ENCODE results near the gene EPHX1. TPM values are rescaled to one million over a fixed set of nuclear protein-coding genes. Genes with fewer than 3 reads are reported as not detected.
A peak's percentile ranks its signal among the peaks of the same experiment; 100 is the strongest.

Gene EPHX1
- total and polyA plus RNA-seq, 2 of the 8 experiments (the other 6 are each of a cell fraction or from before 2014, with no cell fraction given), result 45.3 to 79.1 TPM

GRCh38 chr1:225882694-225883615 lies 73.0 kb downstream of the EPHX1 start:
- FAIRE-seq, result no peak

More at GRCh38 chr1:225882694-225883615, 73.0 kb downstream of the EPHX1 start:
- Histone ChIP-seq H2BK15ac (ENCODE audit: low read length) (no peak overlapping the region), H3K4me3 (ENCODE audit: extremely low read depth in 1 of 4, insufficient read depth in 2 of 4, low read depth in 3 of 4, low read length in 4 of 4) (peak overlapping the region; percentile 53 to 92 (median 78)), H3K79me2 (ENCODE audit: control insufficient read depth in 1 of 2, insufficient read depth in 2 of 2, low read length in 2 of 2) (peaks cover 0 to 13% of the 10 kb centered on the region in 2 experiments; a peak in 2 of 4 replicates), H3K4me2 (ENCODE audit: insufficient read depth in 1 of 2, low read depth in 2 of 2, low read length in 2 of 2) (peak overlapping the region; percentile 76 to 90), H2BK5ac (ENCODE audit: low read depth, low read length) (peak overlapping the region; percentile 75; the same call in 1 of the 2 replicates), H2AFZ (ENCODE audit: low read length) (peak overlapping the region; percentile 46; the same call in 1 of the 2 replicates), H4K8ac (ENCODE audit: extremely low read depth, insufficient read depth, low read length) (peak overlapping the region; percentile 76), H3K14ac (ENCODE audit: insufficient read length) (no peak overlapping the region), H3K56ac (replicated peaks; ENCODE audit: insufficient read length, low read depth, low read length) (peak overlapping the region; percentile 81), H2AK5ac (ENCODE audit: low read depth, low read length) (no peak overlapping the region), H3K27ac (ENCODE audit: low read depth, low read length) (no peak overlapping the region), H3K4ac (replicated peaks; ENCODE audit: insufficient read length, low read depth, low read length) (peak overlapping the region; percentile 33), H2BK20ac (ENCODE audit: low read length) (no peak overlapping the region), H3K27me3 (replicated peaks in 1 of 4; ENCODE audit: control insufficient read depth in 3 of 4, extremely low read depth in 1 of 4, insufficient read depth in 3 of 4, low read length in 3 of 4) (peaks cover 0 to 17% (median 8%) of the 10 kb centered on the region in 4 experiments; a peak in 5 of 7 replicates), H3K23me2 (ENCODE audit: low read depth, low read length) (peaks cover 9% of the 10 kb centered on the region; the same call in 1 of the 2 replicates), H4K91ac (replicated peaks; ENCODE audit: insufficient read length, low read length) (peak overlapping the region; percentile 77), H3K18ac (ENCODE audit: extremely low read depth, low read length) (peak overlapping the region; percentile 83), H2BK12ac (ENCODE audit: low read depth, low read length) (0 out of 2 replicates have a peak overlapping the region, but pooled peaks have one; percentile 39), H3K79me1 (ENCODE audit: low read depth, low read length) (peaks cover 13% of the 10 kb centered on the region; the same call in 1 of the 2 replicates), H3K4me1 (replicated peaks in 1 of 4; ENCODE audit: control insufficient read depth in 3 of 4, insufficient read depth in 4 of 4, low read length in 3 of 4) (peaks cover 9 to 24% (median 17%) of the 10 kb centered on the region in 4 experiments), H3K9ac (replicated peaks in 1 of 4; ENCODE audit: extremely low read depth in 1 of 4, low read depth in 3 of 4, low read length in 3 of 4) (peak overlapping the region; percentile 23 to 56 (median 52); a peak in 6 of 7 replicates), H2BK120ac (replicated peaks; ENCODE audit: low read depth, low read length) (no peak overlapping the region), H3K9me3 (ENCODE audit: insufficient read depth in 2 of 2, low read depth in 1 of 2, low read length in 1 of 2) (no peaks in the 10 kb centered on the region), H4K20me1 (replicated peaks in 1 of 2; ENCODE audit: control insufficient read depth in 1 of 2, insufficient read depth in 2 of 2, low read length in 2 of 2) (peaks cover 2 to 6% of the 10 kb centered on the region in 2 experiments), H3K23ac (ENCODE audit: insufficient read length) (no peak overlapping the region), H3K36me3 (ENCODE audit: control insufficient read depth in 2 of 4, insufficient read depth in 4 of 4, low read length in 3 of 4) (no peaks in the 10 kb centered on the region), H4K5ac (ENCODE audit: insufficient read length, low read depth, low read length) (peak overlapping the region; percentile 39)
- no peak for TF ChIP-seq SUZ12 (IDR thresholded peaks at IDR 0.05; ENCODE audit: low read length)
- peak; percentile 1 for TF ChIP-seq TAF7 (optimal IDR thresholded peaks at IDR 0.05; ENCODE audit: borderline replicate concordance, low read depth, low read length)
- peak; percentile 52; the same call in 1 of the 2 replicates for TF ChIP-seq RBBP5 (IDR thresholded peaks at IDR 0.05; ENCODE audit: borderline replicate concordance, low read depth, low read length)
- 0 out of 2 replicates have a peak, but pooled peaks have one; percentile 17 for TF ChIP-seq EGR1 (IDR thresholded peaks at IDR 0.05; ENCODE audit: borderline replicate concordance, low read depth, low read length)
- TF ChIP-seq CHD2 (IDR thresholded peaks at IDR 0.05; ENCODE audit: low read length), result no peak
- peak; percentile 64; the same call in 1 of the 2 replicates for TF ChIP-seq E2F6 (IDR thresholded peaks at IDR 0.05)
- TF ChIP-seq MAX (IDR thresholded peaks at IDR 0.05), result 0 out of 2 replicates have a peak, but pooled peaks have one; percentile 35
- TF ChIP-seq ASH2L (IDR thresholded peaks at IDR 0.05; ENCODE audit: low read length), result peak; percentile 56
- no peak for TF ChIP-seq ZNF274 (IDR thresholded peaks at IDR 0.05; ENCODE audit: borderline replicate concordance, extremely low read depth, low read length)
- CTCF ChIA-PET (ENCODE audit: partially characterized antibody), result interaction anchor here (0.6 to 21.3 kb wide), 22 partner anchors 8 to 414 kb away, joined by 3 to 406 read pairs (median 4); partner anchors contain the start of genes PYCR2 and SRP9
- WGBS, 2 experiments (ENCODE audit: extremely low coverage in 1 of 2, insufficient coverage in 1 of 2, insufficient read length in 1 of 2, insufficient replicate concordance in 2 of 2, low coverage in 1 of 2, low lambda C conversion rate in 2 of 2, missing lambda C conversion rate in 1 of 2), result 11% methylated on average over 60 of the region's 63 CpGs; no CpG with 5 or more reads in 1 of the 2 experiments
- no peak for DNase-seq (ENCODE audit: low read depth in 1 of 2, low spot score in 2 of 2)
- POLR2A ChIA-PET (ENCODE audit: partially characterized antibody), result interaction anchor here (0.6 to 4.9 kb wide), 17 partner anchors 8 to 230 kb away, joined by 3 to 63 read pairs (median 4); partner anchors contain the start of genes ENAH, LEFTY1, PYCR2 and SRP9
